Left ventricle myocardium inferior (tissue), 1 donor: ENCODE data around the gene SDHB. TPM values are rescaled to one million over a fixed set of nuclear protein-coding genes. Genes with fewer than 3 reads are reported as not detected.

Experiments used
- DNase-seq: peaks from one replicate; pipeline ENCODE4 v3.0.0-alpha.2; 2020
- H3K27ac ChIP-seq: fragments of 200-600 bp; replicated peaks from 2 replicates; pipeline ENCODE4 v1.8.0; 2021
- H3K27me3 ChIP-seq: fragments of 200-600 bp; 2 replicates; pipeline ENCODE4 v1.8.0; 2021; ENCODE audit warnings: low read depth
- H3K36me3 ChIP-seq: fragments of 200-600 bp; 2 replicates; pipeline ENCODE4 v1.8.0; 2021
- H3K4me1 ChIP-seq: fragments of 200-600 bp; 2 replicates; pipeline ENCODE4 v1.8.0; 2021
- H3K4me3 ChIP-seq: fragments of 200-600 bp; 2 replicates; pipeline ENCODE4 v1.8.0; 2021; ENCODE audit warnings: mild to moderate bottlenecking, moderate library complexity
- H3K9me3 ChIP-seq: fragments of 200-600 bp; replicated peaks from 2 replicates; pipeline ENCODE4 v1.8.0; 2021
- CTCF ChIP-seq: fragments of 200-600 bp; IDR thresholded peaks from 2 replicates; pipeline ENCODE4 v1.8.0; 2021; ENCODE audit warnings: antibody characterized with exemption, mild to moderate bottlenecking, borderline replicate concordance
- intact Hi-C: fragments of 100-400 bp; cut with micrococcal nuclease; formaldehyde crosslinking; loops from one replicate; pipeline ENCODE4 v1.11.0; 2022
- total RNA-seq: library from RNA; stranded (reverse); fragmentation: NEBNext Ultra II Directional; extraction: Animal tissue kit (Norgen Biotek cat#: 25700); gene quantifications from one replicate; pipeline ENCODE4 v1.2.1, GENCODE V29; 2021
- donor health status: DM: no; HTN: yes; CAD: no; lungs with severe emphysema.

Gene SDHB
- total RNA-seq, 1 donor from 2014 or later = 393 TPM

- no peak for TF ChIP-seq CTCF
- no peaks in the 10 kb centered on the region for H3K9me3 ChIP-seq
- no peak for DNase-seq
- no peak overlapping the region for H3K27ac ChIP-seq
- H3K27me3 ChIP-seq = peaks cover 10% of the 10 kb centered on the region
- H3K4me1 ChIP-seq = no peaks in the 10 kb centered on the region
- intact Hi-C loops = no loop called here
- H3K36me3 ChIP-seq = no peaks in the 10 kb centered on the region
- no peak overlapping the region for H3K4me3 ChIP-seq
Observed at GRCh38 chr1:17082761-17083160, 28.9 kb upstream of the SDHB start.

GRCh38 chr1:17081439-17081838 lies 27.6 kb upstream of the SDHB start:
- no peaks in the 10 kb centered on the region for H3K36me3 ChIP-seq
- intact Hi-C loops = no loop called here
- peaks cover 10% of the 10 kb centered on the region for H3K27me3 ChIP-seq
- no peak for TF ChIP-seq CTCF
- H3K9me3 ChIP-seq = no peaks in the 10 kb centered on the region
- H3K4me3 ChIP-seq = no peak overlapping the region
- H3K4me1 ChIP-seq = no peaks in the 10 kb centered on the region
- no peak for DNase-seq
- H3K27ac ChIP-seq = no peak overlapping the region

- peaks cover 10% of the 10 kb centered on the region for H3K27me3 ChIP-seq
- H3K27ac ChIP-seq = no peak overlapping the region
- TF ChIP-seq CTCF = no peak
- intact Hi-C loops = no loop called here
- H3K36me3 ChIP-seq = no peaks in the 10 kb centered on the region
- no peak for DNase-seq
- no peak overlapping the region for H3K4me3 ChIP-seq
- H3K9me3 ChIP-seq = no peaks in the 10 kb centered on the region
- H3K4me1 ChIP-seq = no peaks in the 10 kb centered on the region
Observed at GRCh38 chr1:17080880-17081279, 27.0 kb upstream of the SDHB start.

- H3K4me1 ChIP-seq = no peaks in the 10 kb centered on the region
- no peak for DNase-seq
- intact Hi-C loops = no loop called here
- H3K27ac ChIP-seq = no peak overlapping the region
- H3K4me3 ChIP-seq = no peak overlapping the region
- peaks cover 10% of the 10 kb centered on the region for H3K27me3 ChIP-seq
- H3K36me3 ChIP-seq = no peaks in the 10 kb centered on the region
- no peak for TF ChIP-seq CTCF
- no peaks in the 10 kb centered on the region for H3K9me3 ChIP-seq
Observed at GRCh38 chr1:17080085-17080759, 26.4 kb upstream of the SDHB start.

- no peak overlapping the region for H3K27ac ChIP-seq
Observed at GRCh38 chr1:17078991-17079868, 25.4 kb upstream of the SDHB start.

More at GRCh38 chr1:17078991-17079868, 25.4 kb upstream of the SDHB start:
- TF ChIP-seq CTCF = no peak
- no peak overlapping the region for H3K4me3 ChIP-seq
- H3K4me1 ChIP-seq = no peaks in the 10 kb centered on the region
- no peaks in the 10 kb centered on the region for H3K36me3 ChIP-seq
- DNase-seq = no peak
- H3K9me3 ChIP-seq = no peaks in the 10 kb centered on the region
- intact Hi-C loops = no loop called here
- peaks cover 4% of the 10 kb centered on the region for H3K27me3 ChIP-seq
